ENCODE data around the gene RAB7B. TPM values are rescaled to one million over a fixed set of nuclear protein-coding genes. Genes with fewer than 3 reads are reported as not detected.
A peak's percentile ranks its signal among the peaks of the same experiment; 100 is the strongest.

The RAB7B gene
- total RNA-seq, 1 experiment from 2014 or later, result not detected

GRCh38 chr1:205934788-205935187 lies 68.4 kb downstream of the RAB7B start:
- H3K27ac Mint-ChIP-seq, result no peak overlapping the region
- ChIA-PET POLR2A (no interaction called here), CTCF (interaction anchor here (2.6 kb wide), 1 partner anchor 42 kb away, joined by 14 read pairs; no protein-coding TSS in a partner anchor)
- TF ChIP-seq ZNF263 (CRISPR knock-in tag; IDR thresholded peaks at IDR 0.05; ENCODE audit: low read depth) (no peak), ZNF396 (CRISPR knock-in tag; IDR thresholded peaks at IDR 0.05; ENCODE audit: borderline replicate concordance) (no peak)
- H3K9me3 Mint-ChIP-seq, result no peaks in the 10 kb centered on the region
- H3K36me3 Mint-ChIP-seq, result no peaks in the 10 kb centered on the region
- no peak overlapping the region for H3K4me3 Mint-ChIP-seq
- peaks cover 4% of the 10 kb centered on the region for H3K27me3 Mint-ChIP-seq (ENCODE audit: low read depth)
- ATAC-seq (no peak), DNase-seq (ENCODE audit: low spot score) (no peak)
- peaks cover 23% of the 10 kb centered on the region for H3K4me1 Mint-ChIP-seq

GRCh38 chr1:205933671-205934618 lies 69.2 kb downstream of the RAB7B start:
- ATAC-seq (peak; percentile 66; the same call in 1 of the 2 replicates), DNase-seq (ENCODE audit: low spot score) (no peak)
- CTCF ChIA-PET, result interaction anchor here (2.6 kb wide), 1 partner anchor 43 kb away, joined by 14 read pairs; no protein-coding TSS in a partner anchor
- Mint-ChIP-seq H3K4me3 (no peak overlapping the region), H3K36me3 (no peaks in the 10 kb centered on the region), H3K27me3 (ENCODE audit: low read depth) (peaks cover 4% of the 10 kb centered on the region; the same call in 1 of the 2 replicates), H3K4me1 (peaks cover 17% of the 10 kb centered on the region), H3K27ac (no peak overlapping the region), H3K9me3 (no peaks in the 10 kb centered on the region)
- no peak for TF ChIP-seq AR (CRISPR knock-in tag; IDR thresholded peaks at IDR 0.05)
- no peak for TF ChIP-seq HMGXB4 (CRISPR knock-in tag; IDR thresholded peaks at IDR 0.05)
- no peak for TF ChIP-seq ZSCAN18 (CRISPR knock-in tag; IDR thresholded peaks at IDR 0.05)
- TF ChIP-seq FOXJ3 (CRISPR knock-in tag; IDR thresholded peaks at IDR 0.05; ENCODE audit: borderline replicate concordance), result no peak
- no peak for TF ChIP-seq FOXK1 (CRISPR knock-in tag; IDR thresholded peaks at IDR 0.05)
- no peak for TF ChIP-seq CDX4 (CRISPR knock-in tag; IDR thresholded peaks at IDR 0.05; ENCODE audit: borderline replicate concordance)
- TF ChIP-seq FOXP4 (CRISPR knock-in tag; IDR thresholded peaks at IDR 0.05), result no peak
- TF ChIP-seq ZNF671 (CRISPR knock-in tag; IDR thresholded peaks at IDR 0.05), result no peak
- TF ChIP-seq NFYB (CRISPR knock-in tag; conservative IDR thresholded peaks at IDR 0.05; ENCODE audit: low read depth), result no peak
- no peak for TF ChIP-seq RORB (CRISPR knock-in tag; IDR thresholded peaks at IDR 0.05)
- no peak for TF ChIP-seq ZNF232 (CRISPR knock-in tag; IDR thresholded peaks at IDR 0.05)
- TF ChIP-seq MYBL2 (CRISPR knock-in tag; IDR thresholded peaks at IDR 0.05), result no peak
- POLR2A ChIA-PET, result no interaction called here

Data from WTC11 (cell line).